IMR-90 (cell line): ENCODE results near the gene GJB5. TPM values are rescaled to one million over a fixed set of nuclear protein-coding genes. Genes with fewer than 3 reads are reported as not detected.

Source experiments
- ATAC-seq: fragments of 200-7000 bp; cut with Tn5 transposase; 2 replicates; pipeline ENCODE4 v1.9.1; 2020; ENCODE audit warnings: low read depth, mild to moderate bottlenecking, moderate library complexity
- BruUV-seq: library from RNA; stranded (reverse); fragments of 400-500 nt; replicated peaks from 2 replicates; lab custom pipeline; 2021; lab: Mats Ljungman, UMichigan
- CTCF ChIA-PET: fragments of 300-600 bp; formaldehyde crosslinking; extraction: SDS; loops from one replicate; lab custom pipeline; 2021; ENCODE audit warnings: antibody characterized with exemption; lab: Yijun Ruan, JAX
- POLR2A ChIA-PET: fragments of 300-600 bp; sonication (Branson Sonifier 250); formaldehyde crosslinking; loops from one replicate; lab custom pipeline; 2022; ENCODE audit warnings: antibody characterized with exemption; ENCODE audit not compliant: unreplicated experiment; lab: Charles Lee
- DNase-seq: peaks from one replicate; pipeline ENCODE4 v3.0.0; 2013
- H2AFZ ChIP-seq: replicated peaks from 2 replicates; pipeline ENCODE3; 2013; ENCODE audit warnings: low read length, mild to moderate bottlenecking; ENCODE audit not compliant: poor library complexity
- H2AK5ac ChIP-seq: 2 replicates; pipeline ENCODE4 v1.6.1; 2013; ENCODE audit warnings: low read depth, low read length, inconsistent platforms
- H2AK9ac ChIP-seq: replicated peaks from 2 replicates; pipeline ENCODE3; 2013; ENCODE audit warnings: mild to moderate bottlenecking, low read depth, low read length, moderate library complexity; ENCODE audit not compliant: poor library complexity
- H2BK120ac ChIP-seq: 2 replicates; pipeline ENCODE4 v1.6.1; 2013; ENCODE audit warnings: low read depth, low read length, inconsistent platforms
- H2BK15ac ChIP-seq: 3 replicates; pipeline ENCODE4 v1.6.1; 2013; ENCODE audit warnings: low read depth, low read length, inconsistent platforms
- H2BK20ac ChIP-seq: 2 replicates; pipeline ENCODE4 v1.6.1; 2013; ENCODE audit warnings: low read depth, mild to moderate bottlenecking, inconsistent platforms, low read length, moderate library complexity
- H2BK5ac ChIP-seq: 2 replicates; pipeline ENCODE4 v1.6.1; 2013; ENCODE audit warnings: mild to moderate bottlenecking, low read depth, low read length, inconsistent platforms; ENCODE audit not compliant: poor library complexity, severe bottlenecking
- H3K14ac ChIP-seq: replicated peaks from 2 replicates; pipeline ENCODE4 v1.6.1; 2013; ENCODE audit warnings: low read depth, low read length, inconsistent platforms
- H3K18ac ChIP-seq: 2 replicates; pipeline ENCODE4 v1.6.1; 2013; ENCODE audit warnings: low read depth, low read length, control low read depth
- H3K23ac ChIP-seq: 2 replicates; pipeline ENCODE4 v1.6.1; 2013; ENCODE audit warnings: low read depth, low read length, inconsistent platforms
- H3K27ac ChIP-seq: 2 replicates; pipeline ENCODE4 v1.5.1; 2013; ENCODE audit warnings: mild to moderate bottlenecking, control low read depth, low read length; ENCODE audit not compliant: insufficient read depth
- H3K27me3 ChIP-seq: 2 replicates; pipeline ENCODE4 v1.6.1; 2013; ENCODE audit warnings: low read length; ENCODE audit not compliant: control insufficient read depth, insufficient read depth
- H3K36me3 ChIP-seq: 2 replicates; pipeline ENCODE4 v1.6.1; 2013; ENCODE audit warnings: low read length, mixed read lengths; ENCODE audit not compliant: control insufficient read depth, insufficient read depth
- H3K4ac ChIP-seq: 2 replicates; pipeline ENCODE4 v1.6.1; 2013; ENCODE audit warnings: low read depth, low read length, inconsistent platforms
- H3K4me1 ChIP-seq: 2 replicates; pipeline ENCODE4 v1.6.1; 2013; ENCODE audit warnings: low read length, mixed read lengths; ENCODE audit not compliant: control insufficient read depth, insufficient read depth
- H3K4me2 ChIP-seq: 2 replicates; pipeline ENCODE4 v1.6.1; 2013; ENCODE audit warnings: low read depth, mild to moderate bottlenecking, control low read depth, low read length, moderate library complexity
- H3K4me3 ChIP-seq: 2 replicates; pipeline ENCODE4 v1.5.1; 2013; ENCODE audit warnings: low read depth, mild to moderate bottlenecking, control low read depth, low read length, moderate library complexity; ENCODE audit not compliant: insufficient read depth
- H3K56ac ChIP-seq: 2 replicates; pipeline ENCODE4 v1.6.1; 2013; ENCODE audit warnings: low read length, inconsistent platforms; ENCODE audit not compliant: insufficient read depth; ENCODE audit errors: extremely low read depth
- H3K79me1 ChIP-seq, 2 experiments: 2 replicates each; pipeline ENCODE4 v1.6.1; 2013; ENCODE audit warnings: low read length in 2 of 2, inconsistent platforms in 1 of 2, low read depth in 1 of 2
- H3K9ac ChIP-seq: 2 replicates; pipeline ENCODE4 v1.6.1; 2013; ENCODE audit warnings: low read depth, low read length, control low read depth
- H3K9me1 ChIP-seq: 2 replicates; pipeline ENCODE4 v1.6.1; 2013; ENCODE audit warnings: low read length, inconsistent platforms; ENCODE audit not compliant: insufficient read depth
- H3K9me3 ChIP-seq: 2 replicates; pipeline ENCODE4 v1.6.1; 2013; ENCODE audit warnings: low read length; ENCODE audit not compliant: control insufficient read depth, insufficient read depth
- H4K20me1 ChIP-seq: 2 replicates; pipeline ENCODE4 v1.6.1; 2013; ENCODE audit warnings: low read length, inconsistent platforms; ENCODE audit not compliant: insufficient read depth
- H4K5ac ChIP-seq: 2 replicates; pipeline ENCODE4 v1.6.1; 2013; ENCODE audit warnings: mild to moderate bottlenecking, low read depth, low read length, control low read depth
- H4K8ac ChIP-seq, 2 experiments: 2 replicates each; pipeline ENCODE4 v1.6.1; 2013; ENCODE audit warnings: low read depth in 2 of 2, low read length in 2 of 2, control low read depth in 1 of 2, inconsistent platforms in 1 of 2
- H4K91ac ChIP-seq: 2 replicates; pipeline ENCODE4 v1.6.1; 2013; ENCODE audit warnings: low read depth, low read length, inconsistent platforms; ENCODE audit not compliant: insufficient read depth
- BHLHE40 ChIP-seq: fragments of 150-350 bp; IDR thresholded peaks from 2 replicates; pipeline ENCODE4 v1.6.1; 2016; ENCODE audit warnings: mild to moderate bottlenecking, low read depth, low read length
- CEBPB ChIP-seq: IDR thresholded peaks from 2 replicates; pipeline ENCODE4 v1.6.1; 2012; ENCODE audit warnings: low read depth, low read length, improper control_type of control experiment
- CHD1 ChIP-seq: IDR thresholded peaks from 2 replicates; pipeline ENCODE4 v1.6.1; 2012; ENCODE audit warnings: low read depth, low read length, improper control_type of control experiment
- FOS ChIP-seq: fragments of 150-350 bp; IDR thresholded peaks from 2 replicates; pipeline ENCODE4 v1.6.1; 2016; ENCODE audit warnings: low read depth, low read length
- MAFK ChIP-seq: IDR thresholded peaks from 2 replicates; pipeline ENCODE4 v1.6.1; 2012; ENCODE audit warnings: low read depth, low read length, improper control_type of control experiment
- MAZ ChIP-seq: IDR thresholded peaks from 2 replicates; pipeline ENCODE4 v1.6.1; 2012; ENCODE audit warnings: low read depth, mild to moderate bottlenecking, low read length, improper control_type of control experiment, moderate library complexity, borderline replicate concordance
- MXI1 ChIP-seq: IDR thresholded peaks from 2 replicates; pipeline ENCODE4 v1.6.1; 2012; ENCODE audit warnings: low read depth, mild to moderate bottlenecking, low read length, moderate library complexity, borderline replicate concordance
- POLR2A ChIP-seq: IDR thresholded peaks from 2 replicates; pipeline ENCODE4 v1.6.1; 2012; ENCODE audit warnings: mild to moderate bottlenecking, low read depth, low read length
- RAD21 ChIP-seq: IDR thresholded peaks from 2 replicates; pipeline ENCODE4 v1.6.1; 2012; ENCODE audit warnings: low read length, improper control_type of control experiment
- RCOR1 ChIP-seq: IDR thresholded peaks from 2 replicates; pipeline ENCODE4 v1.6.1; 2012; ENCODE audit warnings: mild to moderate bottlenecking, low read length, improper control_type of control experiment; ENCODE audit not compliant: insufficient replicate concordance
- SMC3 ChIP-seq: fragments of 150-350 bp; IDR thresholded peaks from 2 replicates; pipeline ENCODE4 v1.6.1; 2016; ENCODE audit warnings: low read depth, mild to moderate bottlenecking, antibody characterized with exemption, low read length, moderate library complexity
- WGBS, 2 experiments: methylation state at CpG; one replicate each; pipeline versions ENCODE4 v1.1.5 to v1.1.7; 2013; ENCODE audit warnings: missing lambda C conversion rate in 2 of 2; ENCODE audit not compliant: insufficient read length in 1 of 2; ENCODE audit errors: extremely low coverage in 2 of 2; 5-methylcytosine and 5-hydroxymethylcytosine counted together
- dilution Hi-C: fragments of 300-500 bp; cut with HindIII; formaldehyde crosslinking; loops from one replicate; pipeline ENCODE4 v1.14.3; 2018; ENCODE audit warnings: low sequenced_read_pairs; ENCODE audit not compliant: unreplicated experiment
- in situ Hi-C: fragments of 300-500 bp; cut with MboI; formaldehyde crosslinking; loops from 3 replicates; pipeline ENCODE4 v1.14.3; 2019; ENCODE audit warnings: low sequenced_read_pairs, inconsistent platforms, mixed read lengths
- intact Hi-C: fragments of 100-400 bp; cut with micrococcal nuclease; formaldehyde crosslinking; loops from 2 replicates; pipeline ENCODE4 v1.10.0; 2022
- polyA plus RNA-seq, 3 experiments: library from polyadenylated mRNA; depleted of rRNA; stranded (reverse); fragments of >200 nt; gene quantifications; 2 replicates each; pipeline ENCODE4 v1.2.3, GENCODE V29; 2012; ENCODE audit warnings: low replicate concordance in 1 of 3
- total RNA-seq: library from RNA; depleted of rRNA; stranded (reverse); fragments of >200 nt; gene quantifications from 2 replicates; pipeline ENCODE4 v1.2.3, GENCODE V29; 2012
- TF ChIP-seq, protein P1 (sequence below): fragments of 150-350 bp; IDR thresholded peaks from 2 replicates; pipeline ENCODE4 v1.6.1; 2016; ENCODE audit warnings: low read depth, mild to moderate bottlenecking, low read length, moderate library complexity, borderline replicate concordance

Gene GJB5
- total and polyA plus RNA-seq, 2 of the 4 experiments (the other 2 are of a cell fraction): 0.10 TPM; not detected in 1

DNA sequence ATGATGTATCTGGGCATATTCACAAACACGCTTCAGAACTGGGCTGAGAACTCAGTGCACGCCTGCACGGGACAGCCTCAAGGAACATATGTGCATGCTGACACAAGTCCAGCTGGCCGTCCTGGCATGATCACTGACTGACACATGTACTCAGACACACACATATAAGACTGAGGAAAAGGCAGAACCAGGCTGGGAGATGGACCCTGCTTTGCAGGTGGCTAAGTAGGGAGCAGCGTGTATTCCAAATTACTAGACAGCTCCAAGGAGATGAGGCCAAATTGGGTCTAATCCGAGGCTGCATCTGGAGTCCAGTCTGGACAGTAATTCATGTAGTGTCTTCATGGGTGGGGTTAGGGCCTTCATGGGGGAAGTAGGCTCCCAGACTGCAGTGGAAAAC lies 41.4 kb upstream of the GJB5 start:
- Histone ChIP-seq H3K4me1 (no peaks in the 10 kb centered on the region), H3K79me1 (no peaks in the 10 kb centered on the region), H4K5ac (no peak overlapping the region), H2BK120ac (no peak overlapping the region), H2AK9ac (no peak overlapping the region), H3K4me2 (no peak overlapping the region), H3K27ac (no peak overlapping the region), H3K4ac (no peak overlapping the region), H2AK5ac (no peak overlapping the region), H3K56ac (no peak overlapping the region), H4K8ac (no peak overlapping the region), H3K23ac (no peak overlapping the region), H3K9me1 (no peaks in the 10 kb centered on the region), H2AFZ (no peak overlapping the region), H3K4me3 (no peak overlapping the region), H3K9ac (no peak overlapping the region), H3K14ac (no peak overlapping the region), H3K27me3 (no peaks in the 10 kb centered on the region), H4K91ac (no peak overlapping the region), H2BK15ac (no peak overlapping the region), H4K20me1 (no peaks in the 10 kb centered on the region), H3K18ac (no peak overlapping the region), H2BK5ac (no peak overlapping the region), H2BK20ac (no peak overlapping the region), H3K9me3 (no peaks in the 10 kb centered on the region), H3K36me3 (no peaks in the 10 kb centered on the region)
- TF ChIP-seq CHD1: no peak
- no peak for TF ChIP-seq SMC3
- no peak for TF ChIP-seq MAFK
- TF ChIP-seq MAZ: no peak
- TF ChIP-seq BHLHE40: no peak
- no peak for TF ChIP-seq POLR2A
- no peak for TF ChIP-seq RCOR1
- no peak for TF ChIP-seq FOS
- TF ChIP-seq MXI1: no peak
- TF ChIP-seq, protein P1, sequence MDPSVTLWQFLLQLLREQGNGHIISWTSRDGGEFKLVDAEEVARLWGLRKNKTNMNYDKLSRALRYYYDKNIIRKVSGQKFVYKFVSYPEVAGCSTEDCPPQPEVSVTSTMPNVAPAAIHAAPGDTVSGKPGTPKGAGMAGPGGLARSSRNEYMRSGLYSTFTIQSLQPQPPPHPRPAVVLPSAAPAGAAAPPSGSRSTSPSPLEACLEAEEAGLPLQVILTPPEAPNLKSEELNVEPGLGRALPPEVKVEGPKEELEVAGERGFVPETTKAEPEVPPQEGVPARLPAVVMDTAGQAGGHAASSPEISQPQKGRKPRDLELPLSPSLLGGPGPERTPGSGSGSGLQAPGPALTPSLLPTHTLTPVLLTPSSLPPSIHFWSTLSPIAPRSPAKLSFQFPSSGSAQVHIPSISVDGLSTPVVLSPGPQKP: no peak
- no peak for TF ChIP-seq RAD21
- no peak for TF ChIP-seq CEBPB
- ATAC-seq: no peak
- dilution Hi-C loops: no loop called here
- intact Hi-C loops: no loop called here
- ChIA-PET POLR2A (no interaction called here), CTCF (no interaction called here)
- WGBS, 2 experiments: no CpG with 5 or more reads among the region's 6 CpGs
- no peak for DNase-seq
- in situ Hi-C loops: no loop called here
- BruUV-seq: no TSS peak
